Upper lobe of left lung (tissue), 4 donors: ENCODE results near the gene LECT2.

Experiments used
- CTCF ChIP-seq, 6 experiments: fragments of 450-650 bp in 4 of 6; fragments of 200-600 bp in 2 of 6; sonication (generic) in 2 of 6; IDR thresholded peaks; one replicate each; pipeline ENCODE4 v1.5.1; 2016 to 2019; ENCODE audit warnings: antibody characterized with exemption in 6 of 6
- POLR2AphosphoS5 ChIP-seq, 2 donors: sonication (generic); formaldehyde crosslinking; IDR thresholded peaks; one replicate each; pipeline ENCODE4 v1.5.1; 2017; ENCODE audit warnings: antibody characterized with exemption in 2 of 2

GRCh38 chr5:135966790-135967189 is 12.0 kb upstream of the LECT2 start:
- TF ChIP-seq POLR2AphosphoS5 (IDR thresholded peaks at IDR 0.05), result no peak
- TF ChIP-seq CTCF (IDR thresholded peaks at IDR 0.05), result no peak
